ENCODE data around the gene PLEKHH1. TPM values are rescaled to one million over a fixed set of nuclear protein-coding genes. Genes with fewer than 3 reads are reported as not detected.

PLEKHH1 gene
- total and polyA plus RNA-seq, 9 of the 15 experiments (the other 6 are each of a cell fraction or from before 2014, with no cell fraction given): 0.76 to 5.9 (median 2.9) TPM

GRCh38 chr14:67532998-67533753 is at the start of gene PLEKHH1 (continued):
- TF ChIP-seq ATF1 (CRISPR knock-in tag; IDR thresholded peaks at IDR 0.05) (no peak), ATF1 (tag; IDR thresholded peaks at IDR 0.05) (peak; percentile 48; the same call in 1 of the 2 replicates), ZNF140 (CRISPR knock-in tag; IDR thresholded peaks at IDR 0.05) (no peak), SUPT5H (IDR thresholded peaks at IDR 0.05) (peak; percentile 66), SFPQ (IDR thresholded peaks at IDR 0.05; ENCODE audit: low read depth, low read length) (no peak), MNT (conservative IDR thresholded peaks at IDR 0.05) (0 out of 4 replicates have a peak, but pooled peaks of 1 of the 2 experiments have one; percentile 31), ZNF76 (CRISPR knock-in tag; IDR thresholded peaks at IDR 0.05; ENCODE audit: borderline replicate concordance) (no peak), CTBP1 (IDR thresholded peaks at IDR 0.05; ENCODE audit: borderline replicate concordance) (peak; percentile 72; the same call in 1 of the 2 replicates), ZBTB7A (IDR thresholded peaks at IDR 0.05; ENCODE audit: borderline replicate concordance, control insufficient read depth, low read depth, low read length) (peak; percentile 53; the same call in 1 of the 2 replicates), CBFB (CRISPR knock-in tag; IDR thresholded peaks at IDR 0.05) (no peak), ZNF232 (CRISPR knock-in tag; IDR thresholded peaks at IDR 0.05) (no peak)
- TF ChIP-seq, protein P1, sequence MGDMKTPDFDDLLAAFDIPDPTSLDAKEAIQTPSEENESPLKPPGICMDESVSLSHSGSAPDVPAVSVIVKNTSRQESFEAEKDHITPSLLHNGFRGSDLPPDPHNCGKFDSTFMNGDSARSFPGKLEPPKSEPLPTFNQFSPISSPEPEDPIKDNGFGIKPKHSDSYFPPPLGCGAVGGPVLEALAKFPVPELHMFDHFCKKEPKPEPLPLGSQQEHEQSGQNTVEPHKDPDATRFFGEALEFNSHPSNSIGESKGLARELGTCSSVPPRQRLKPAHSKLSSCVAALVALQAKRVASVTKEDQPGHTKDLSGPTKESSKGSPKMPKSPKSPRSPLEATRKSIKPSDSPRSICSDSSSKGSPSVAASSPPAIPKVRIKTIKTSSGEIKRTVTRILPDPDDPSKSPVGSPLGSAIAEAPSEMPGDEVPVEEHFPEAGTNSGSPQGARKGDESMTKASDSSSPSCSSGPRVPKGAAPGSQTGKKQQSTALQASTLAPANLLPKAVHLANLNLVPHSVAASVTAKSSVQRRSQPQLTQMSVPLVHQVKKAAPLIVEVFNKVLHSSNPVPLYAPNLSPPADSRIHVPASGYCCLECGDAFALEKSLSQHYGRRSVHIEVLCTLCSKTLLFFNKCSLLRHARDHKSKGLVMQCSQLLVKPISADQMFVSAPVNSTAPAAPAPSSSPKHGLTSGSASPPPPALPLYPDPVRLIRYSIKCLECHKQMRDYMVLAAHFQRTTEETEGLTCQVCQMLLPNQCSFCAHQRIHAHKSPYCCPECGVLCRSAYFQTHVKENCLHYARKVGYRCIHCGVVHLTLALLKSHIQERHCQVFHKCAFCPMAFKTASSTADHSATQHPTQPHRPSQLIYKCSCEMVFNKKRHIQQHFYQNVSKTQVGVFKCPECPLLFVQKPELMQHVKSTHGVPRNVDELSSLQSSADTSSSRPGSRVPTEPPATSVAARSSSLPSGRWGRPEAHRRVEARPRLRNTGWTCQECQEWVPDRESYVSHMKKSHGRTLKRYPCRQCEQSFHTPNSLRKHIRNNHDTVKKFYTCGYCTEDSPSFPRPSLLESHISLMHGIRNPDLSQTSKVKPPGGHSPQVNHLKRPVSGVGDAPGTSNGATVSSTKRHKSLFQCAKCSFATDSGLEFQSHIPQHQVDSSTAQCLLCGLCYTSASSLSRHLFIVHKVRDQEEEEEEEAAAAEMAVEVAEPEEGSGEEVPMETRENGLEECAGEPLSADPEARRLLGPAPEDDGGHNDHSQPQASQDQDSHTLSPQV (IDR thresholded peaks at IDR 0.05): peak; percentile 57; the same call in 1 of the 2 replicates

Measured in K562 (cell line).